HG02623 (cell line): ENCODE data around the gene RTP4.
"Not testable (repeated sequence)": the region's sequence is repeated elsewhere in the genome, so short reads cannot be mapped to it uniquely, and the experiment has no call there.

Experiments
- ATAC-seq: cut with Tn5 transposase; IDR thresholded peaks from one replicate; pipeline ENCODE4 v1.9.1; 2021; ENCODE audit warnings: moderate library complexity; ENCODE audit not compliant: unreplicated experiment

Gene RTP4

DNA sequence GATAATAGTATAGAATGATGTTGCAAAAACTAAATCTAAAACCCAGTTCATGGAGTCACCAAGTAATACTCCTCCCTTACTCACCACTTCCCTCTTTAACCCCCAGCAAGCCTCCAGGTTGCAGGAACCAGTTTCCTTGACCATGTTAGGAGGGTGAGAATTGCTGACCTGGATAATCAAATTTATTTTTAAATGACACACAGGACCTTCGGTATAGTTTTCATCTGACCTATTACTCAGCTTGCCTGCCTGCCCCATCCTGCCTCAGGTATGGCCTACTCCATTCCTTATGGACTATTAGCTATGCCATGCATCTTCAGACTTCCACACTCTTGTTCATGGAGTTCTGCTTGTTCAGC, 883 bp downstream of the RTP4 start:
- ATAC-seq: no peak

DNA sequence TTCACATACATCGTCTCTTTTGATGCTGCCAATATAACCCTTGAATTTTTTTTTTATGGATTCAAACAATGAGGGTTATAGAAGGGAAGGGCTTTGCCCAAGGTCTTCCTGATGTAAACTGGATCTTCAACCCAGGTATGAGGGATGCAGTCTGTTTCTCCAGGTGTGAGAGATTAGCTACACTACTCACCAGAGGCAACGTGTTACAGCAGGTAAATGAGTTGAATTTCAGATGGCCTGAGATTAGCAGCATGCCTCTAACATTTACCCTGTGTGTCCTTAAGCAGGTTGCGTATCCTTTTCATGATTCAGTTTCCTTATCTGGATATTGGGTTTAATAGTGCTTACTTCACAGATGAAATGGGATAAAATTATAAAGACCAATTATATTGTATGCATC, 1.9 kb downstream of the RTP4 start:
- no peak for ATAC-seq

DNA sequence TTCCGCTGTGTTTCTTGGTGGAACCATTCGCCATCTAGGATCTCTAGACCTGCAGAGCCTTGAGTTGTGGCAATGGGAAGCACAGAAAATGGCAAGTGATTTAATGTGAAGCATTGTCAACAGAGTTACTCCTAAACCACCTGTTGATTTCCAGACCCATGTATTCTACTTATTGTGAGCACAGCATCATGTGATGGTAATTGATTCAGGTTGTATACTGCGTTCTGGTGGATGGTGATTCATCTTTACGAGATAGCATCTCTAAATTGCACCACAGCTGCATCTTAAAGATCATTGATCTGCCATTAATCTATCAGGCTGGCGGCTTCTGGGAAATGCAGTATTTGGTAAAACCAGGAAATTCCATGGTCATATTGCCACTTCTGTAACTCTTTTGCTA, 7.4 kb downstream of the RTP4 start:
- ATAC-seq: no peak

DNA sequence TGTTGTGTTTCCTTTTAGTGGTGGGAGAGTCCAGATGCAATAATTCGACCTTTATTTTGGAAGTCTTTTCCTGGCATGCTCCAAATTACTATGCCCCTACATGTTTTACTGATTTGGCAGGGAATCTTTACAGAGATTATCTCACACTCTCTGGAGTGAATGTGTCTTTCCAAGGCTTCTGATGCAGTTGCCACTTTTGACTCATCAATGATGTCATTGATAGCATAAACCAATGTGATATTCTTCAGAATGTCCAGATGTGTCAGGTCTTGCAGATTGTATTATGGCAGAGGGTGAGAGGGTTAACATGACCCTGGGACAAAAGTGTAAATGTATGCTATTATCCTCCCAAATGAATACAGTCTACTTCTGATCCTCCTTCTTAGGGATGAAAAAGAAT, 9.7 kb downstream of the RTP4 start:
- no peak for ATAC-seq

DNA sequence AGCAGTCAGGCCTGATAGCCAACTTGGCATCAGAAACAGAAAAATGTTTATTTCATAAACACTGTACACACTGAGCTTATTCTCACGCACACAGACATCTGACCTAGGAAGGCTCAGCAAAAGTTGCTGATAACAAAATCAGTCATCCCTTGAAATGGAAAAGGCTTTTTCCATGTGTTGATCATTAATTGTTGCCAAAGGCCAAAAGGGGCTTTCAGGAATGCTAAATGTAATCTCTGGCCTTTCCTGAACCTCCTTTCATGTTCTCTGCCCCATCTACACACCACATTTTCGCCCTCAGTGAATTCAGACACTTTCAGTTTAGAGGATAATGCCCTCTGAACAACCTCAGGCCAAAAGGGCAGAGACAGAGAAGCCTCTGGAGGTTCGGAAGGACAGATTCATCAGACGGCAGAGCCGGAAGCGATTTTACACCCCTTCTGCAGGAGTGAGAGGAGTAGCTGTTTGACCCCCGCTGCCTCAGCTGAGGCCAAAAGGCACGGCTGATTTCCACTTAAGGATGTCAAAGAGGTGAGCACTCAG, 14.5 kb downstream of the RTP4 start:
- no peak for ATAC-seq

DNA sequence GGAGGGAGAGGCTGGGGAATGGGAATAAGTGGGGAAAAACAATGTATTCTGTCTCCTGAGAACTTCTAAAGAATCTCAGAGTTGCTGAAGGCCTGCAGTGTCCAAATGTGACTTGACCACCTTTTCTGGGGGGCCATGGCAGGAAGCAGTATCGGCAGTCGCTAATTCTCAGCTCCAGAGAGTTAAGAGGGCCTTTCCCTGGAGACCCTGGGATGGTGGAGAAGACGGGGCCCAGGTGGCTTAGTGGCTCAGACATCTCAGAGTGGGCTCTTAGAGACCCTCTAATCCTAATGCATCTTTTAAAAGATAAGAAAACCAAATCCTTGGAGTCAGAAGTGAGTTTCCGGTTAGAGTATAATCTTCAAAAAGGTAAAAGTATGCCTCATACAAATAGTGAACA, 15.1 kb downstream of the RTP4 start:
- no peak for ATAC-seq

DNA sequence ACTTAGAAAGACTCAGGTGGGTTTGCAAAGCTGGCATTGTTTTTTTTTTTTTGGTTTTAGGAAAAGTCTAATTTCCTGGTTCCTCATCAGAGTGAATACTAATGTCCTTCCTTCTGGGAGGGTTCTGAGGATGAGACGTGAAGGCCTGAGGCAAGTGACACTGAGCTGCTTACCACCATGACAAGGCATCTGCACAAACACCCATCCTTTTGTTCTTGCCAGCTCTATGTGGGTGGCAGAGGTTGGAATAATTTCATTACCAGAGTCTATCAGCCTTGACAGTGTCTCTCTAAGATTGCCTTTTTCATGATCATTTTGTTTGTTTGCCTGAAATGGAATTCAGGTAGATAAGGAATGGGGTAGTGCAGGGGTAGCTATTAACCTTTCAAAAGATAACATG, 17.1 kb downstream of the RTP4 start:
- no peak for ATAC-seq

DNA sequence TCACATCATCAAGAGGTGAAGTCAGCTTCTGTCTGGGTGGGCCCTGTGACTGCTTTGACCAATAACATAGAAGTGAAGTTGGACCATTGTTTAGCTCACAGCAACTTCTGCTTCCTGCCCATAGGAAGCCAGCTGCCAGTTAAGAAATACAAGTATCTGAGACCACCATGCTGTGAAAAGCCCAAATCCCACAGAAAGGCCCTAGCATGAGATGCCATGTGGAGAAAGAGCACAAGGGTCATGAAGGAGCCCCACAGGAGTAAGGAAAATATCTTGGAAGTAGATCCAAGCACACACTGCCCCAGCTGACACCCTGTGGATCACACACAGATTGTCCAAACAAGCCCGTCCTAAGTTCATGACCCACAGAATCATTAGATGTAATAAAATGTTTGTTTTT, 28.5 kb downstream of the RTP4 start:
- ATAC-seq: no peak

DNA sequence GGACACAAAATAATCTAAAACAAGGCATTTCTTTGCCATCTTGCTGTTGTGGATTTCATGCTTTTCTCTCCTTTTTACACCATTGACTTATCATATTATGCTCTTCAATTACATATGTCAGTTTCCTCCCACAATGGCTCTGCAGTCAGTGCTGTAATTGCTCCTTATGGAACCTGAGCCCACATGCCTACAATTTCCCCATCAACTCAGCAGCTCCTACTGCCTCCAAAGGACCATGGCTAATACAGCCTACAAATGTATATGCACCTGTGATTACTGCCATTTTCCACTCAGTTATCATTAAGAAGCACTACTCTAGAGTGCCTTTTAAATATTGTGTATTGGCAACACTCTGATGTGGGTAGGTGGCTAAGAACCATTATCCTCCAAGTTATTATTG, 30.8 kb downstream of the RTP4 start:
- ATAC-seq: no peak

DNA sequence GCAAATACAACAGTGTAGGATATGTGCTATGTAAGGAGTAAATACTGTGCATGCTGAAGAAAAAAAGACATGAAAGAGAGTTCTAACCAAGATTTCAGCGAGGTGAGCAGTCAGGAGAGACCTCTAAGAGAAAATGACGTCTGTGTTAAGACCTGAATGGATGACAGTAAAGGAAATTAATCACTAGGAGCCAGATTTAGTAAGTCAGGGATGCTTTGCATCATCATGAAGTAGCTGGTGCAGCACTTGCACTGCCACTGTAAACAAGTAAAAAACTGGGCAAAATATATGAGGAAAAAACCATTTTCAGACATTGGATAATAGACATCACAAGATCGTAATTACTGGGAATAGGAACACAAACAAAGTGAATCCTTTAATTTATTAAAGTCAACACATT, 32.6 kb downstream of the RTP4 start:
- ATAC-seq: no peak

DNA sequence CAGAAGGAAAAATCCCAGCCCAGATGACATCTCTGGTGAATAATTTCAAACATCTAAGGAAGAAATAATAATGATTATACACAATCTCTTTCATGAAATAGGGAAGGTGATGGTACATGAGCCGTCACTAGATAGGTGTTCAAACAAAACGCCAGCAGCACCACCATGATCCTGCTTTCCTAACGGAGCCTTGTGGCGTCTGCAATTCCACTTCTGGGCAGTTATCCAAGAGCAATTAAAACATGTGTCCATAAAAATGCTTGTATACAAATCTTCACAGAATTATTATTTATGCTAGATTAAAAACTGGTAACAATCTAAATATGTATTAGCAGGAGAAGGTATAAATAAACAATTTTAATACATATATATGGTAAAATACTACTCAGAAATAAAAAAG, 33.7 kb downstream of the RTP4 start:
- no peak for ATAC-seq

DNA sequence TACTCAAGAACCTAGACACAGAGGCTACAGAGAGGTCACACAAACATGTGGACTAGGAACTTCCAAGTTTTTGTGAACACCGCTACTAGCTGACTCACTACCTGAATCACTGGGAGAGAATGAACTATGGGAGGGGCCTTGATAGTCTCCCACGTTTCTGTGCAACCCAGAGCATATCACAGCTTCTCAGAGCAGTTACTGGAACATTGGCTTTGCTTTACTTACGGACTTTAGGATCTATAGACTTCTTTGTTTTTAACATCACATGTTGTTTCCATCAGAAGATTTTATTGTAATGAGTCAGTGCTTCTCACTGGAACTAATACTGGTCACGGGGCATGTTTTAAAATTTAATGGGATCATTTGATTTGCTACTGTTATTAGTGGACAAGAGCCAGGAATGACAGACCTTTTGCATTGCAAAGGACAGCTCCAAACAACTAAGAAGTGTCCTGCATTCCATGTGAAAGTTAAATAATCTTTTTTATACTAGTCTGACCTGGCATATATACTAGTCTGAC, 35.6 kb downstream of the RTP4 start:
- ATAC-seq: no peak

DNA sequence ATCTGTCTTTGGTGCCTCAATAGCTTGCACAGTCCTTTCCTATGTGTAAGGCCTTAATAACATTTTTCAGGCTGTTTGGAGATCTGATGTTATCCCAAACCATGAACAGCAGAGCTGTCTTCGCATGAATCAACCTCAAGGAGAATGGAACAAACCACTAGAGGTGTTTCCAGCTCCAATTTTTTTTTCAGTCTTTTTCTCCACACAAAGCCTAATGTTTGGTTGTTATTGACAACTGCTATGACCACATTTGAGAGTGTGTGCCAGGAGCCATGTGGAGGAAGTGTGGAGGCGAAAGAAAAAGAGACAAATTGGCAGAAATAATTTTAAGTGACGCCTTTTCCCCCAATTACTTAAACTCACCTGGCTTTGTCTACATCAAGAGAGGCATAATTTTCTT, 38.7 kb downstream of the RTP4 start:
- no peak for ATAC-seq

DNA sequence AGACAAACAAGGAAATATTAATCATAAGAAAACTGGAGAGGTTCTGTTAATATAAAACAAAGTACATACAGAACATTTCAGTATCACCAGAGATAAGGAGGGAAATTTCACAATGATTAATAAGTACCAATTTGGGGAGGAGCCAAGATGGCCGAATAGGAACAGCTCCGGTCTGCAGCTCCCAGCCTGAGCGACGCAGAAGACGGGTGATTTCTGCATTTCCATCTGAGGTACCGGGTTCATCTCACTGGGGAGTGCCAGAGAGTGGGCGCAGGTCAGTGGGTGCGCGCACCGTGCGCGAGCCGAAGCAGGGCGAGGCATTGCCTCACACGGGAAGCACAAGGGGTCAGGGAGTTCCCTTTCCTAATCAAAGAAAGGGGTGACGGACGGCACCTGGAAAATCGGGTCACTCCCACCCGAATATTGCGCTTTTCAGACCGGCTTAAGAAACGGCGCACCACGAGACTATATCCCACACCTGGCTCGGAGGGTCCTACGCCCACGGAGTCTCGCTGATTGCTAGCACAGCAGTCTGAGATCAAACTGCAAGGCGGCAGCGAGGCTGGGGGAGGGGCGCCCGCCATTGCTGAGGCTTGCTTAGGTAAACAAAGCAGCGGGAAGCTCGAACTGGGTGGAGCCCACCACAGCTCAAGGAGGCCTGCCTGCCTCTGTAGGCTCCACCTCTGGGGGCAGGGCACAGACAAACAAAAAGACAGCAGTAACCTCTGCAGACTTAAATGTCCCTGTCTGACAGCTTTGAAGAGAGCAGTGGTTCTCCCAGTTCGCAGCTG, 44.0 kb downstream of the RTP4 start:
- not testable (repeated sequence) for ATAC-seq
